ENCODE data around the gene APEH. TPM values are rescaled to one million over a fixed set of nuclear protein-coding genes. Genes with fewer than 3 reads are reported as not detected.

Gene APEH
- total RNA-seq, 1 experiment from 2014 or later, result 273 TPM

- no peak for ATAC-seq
- DNase-seq (ENCODE audit: low spot score), result no peak
- peaks cover 3% of the 10 kb centered on the region; the same call in 1 of the 2 replicates for H3K27me3 Mint-ChIP-seq (ENCODE audit: low read depth)
- no peak for TF ChIP-seq ZBTB21 (CRISPR knock-in tag; IDR thresholded peaks at IDR 0.05; ENCODE audit: borderline replicate concordance)
- TF ChIP-seq ATF2 (CRISPR knock-in tag; IDR thresholded peaks at IDR 0.05; ENCODE audit: borderline replicate concordance, low read depth), result no peak
- TF ChIP-seq SP1 (CRISPR knock-in tag; conservative IDR thresholded peaks at IDR 0.05), result no peak
- no peak for TF ChIP-seq OVOL2 (CRISPR knock-in tag; IDR thresholded peaks at IDR 0.05; ENCODE audit: borderline replicate concordance)
- no peak for TF ChIP-seq ZBTB43 (CRISPR knock-in tag; IDR thresholded peaks at IDR 0.05)
- TF ChIP-seq ETV6 (CRISPR knock-in tag; IDR thresholded peaks at IDR 0.05), result no peak
- TF ChIP-seq CREB1 (CRISPR knock-in tag; IDR thresholded peaks at IDR 0.05), result no peak
- no peak for TF ChIP-seq SMAD4 (CRISPR knock-in tag; IDR thresholded peaks at IDR 0.05)
- no peak for TF ChIP-seq E2F1 (CRISPR knock-in tag; IDR thresholded peaks at IDR 0.05)
- ChIA-PET POLR2A (no interaction called here), CTCF (interaction anchor here (2.1 kb wide), 1 partner anchor 90 kb away, joined by 6 read pairs; no protein-coding TSS in a partner anchor)
- H3K9me3 Mint-ChIP-seq, result peaks cover 13% of the 10 kb centered on the region
- H3K4me3 Mint-ChIP-seq, result no peak overlapping the region
- H3K27ac Mint-ChIP-seq, result no peak overlapping the region
- H3K4me1 Mint-ChIP-seq, result no peaks in the 10 kb centered on the region
- no peaks in the 10 kb centered on the region for H3K36me3 Mint-ChIP-seq
These were observed 44.3 kb upstream of the APEH start for GRCh38 chr3:49629866-49630265.

GRCh38 chr3:49630784-49631183, 43.4 kb upstream of the APEH start:
- no peaks in the 10 kb centered on the region for H3K36me3 Mint-ChIP-seq
- no peak for ATAC-seq
- TF ChIP-seq STAT6 (CRISPR knock-in tag; conservative IDR thresholded peaks at IDR 0.05; ENCODE audit: low read depth) (no peak), ZNF281 (CRISPR knock-in tag; IDR thresholded peaks at IDR 0.05) (no peak), CDX4 (CRISPR knock-in tag; IDR thresholded peaks at IDR 0.05; ENCODE audit: borderline replicate concordance) (no peak), FOXP4 (CRISPR knock-in tag; IDR thresholded peaks at IDR 0.05) (no peak), SOX15 (CRISPR knock-in tag; IDR thresholded peaks at IDR 0.05) (no peak), OVOL2 (CRISPR knock-in tag; IDR thresholded peaks at IDR 0.05; ENCODE audit: borderline replicate concordance) (no peak), USF2 (CRISPR knock-in tag; IDR thresholded peaks at IDR 0.05) (no peak), EMX1 (CRISPR knock-in tag; IDR thresholded peaks at IDR 0.05) (no peak), PREB (CRISPR knock-in tag; IDR thresholded peaks at IDR 0.05; ENCODE audit: borderline replicate concordance) (no peak), E2F1 (CRISPR knock-in tag; IDR thresholded peaks at IDR 0.05) (no peak)
- no peak overlapping the region for H3K27ac Mint-ChIP-seq
- H3K9me3 Mint-ChIP-seq, result peaks cover 13% of the 10 kb centered on the region
- H3K4me1 Mint-ChIP-seq, result no peaks in the 10 kb centered on the region
- H3K27me3 Mint-ChIP-seq (ENCODE audit: low read depth), result peaks cover 3% of the 10 kb centered on the region; the same call in 1 of the 2 replicates
- no peak overlapping the region for H3K4me3 Mint-ChIP-seq
- ChIA-PET CTCF (interaction anchor here (2.1 kb wide), 1 partner anchor 91 kb away, joined by 6 read pairs; no protein-coding TSS in a partner anchor), POLR2A (no interaction called here)
- DNase-seq (ENCODE audit: low spot score), result no peak
